ENCODE data around the gene SPAG8. TPM values are rescaled to one million over a fixed set of nuclear protein-coding genes. Genes with fewer than 3 reads are reported as not detected.

The SPAG8 gene
- total and polyA plus RNA-seq, 8 donors = 0.19 to 4.1 (median 1.7) TPM; not detected in 3

DNA sequence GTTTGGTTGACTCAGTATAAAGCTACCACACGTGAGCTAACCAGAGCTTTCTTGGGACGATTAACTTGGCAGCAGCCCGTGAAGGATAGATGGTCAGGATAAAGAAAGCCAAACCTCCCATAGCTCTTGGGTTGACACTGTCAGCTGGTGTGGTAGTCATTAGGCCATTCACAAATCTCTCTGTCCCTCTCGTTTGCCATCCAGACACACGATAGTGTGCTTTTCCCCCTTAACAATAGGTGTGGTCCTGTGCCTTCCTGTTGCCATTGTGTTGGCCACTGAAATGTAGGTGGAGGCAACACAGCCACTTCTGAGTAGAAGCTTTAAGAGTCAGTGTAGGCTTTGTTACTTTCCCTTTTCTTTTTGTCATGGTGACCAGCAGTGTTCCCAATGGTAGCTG is 46.4 kb upstream of the SPAG8 start:
- TF ChIP-seq, protein P1, sequence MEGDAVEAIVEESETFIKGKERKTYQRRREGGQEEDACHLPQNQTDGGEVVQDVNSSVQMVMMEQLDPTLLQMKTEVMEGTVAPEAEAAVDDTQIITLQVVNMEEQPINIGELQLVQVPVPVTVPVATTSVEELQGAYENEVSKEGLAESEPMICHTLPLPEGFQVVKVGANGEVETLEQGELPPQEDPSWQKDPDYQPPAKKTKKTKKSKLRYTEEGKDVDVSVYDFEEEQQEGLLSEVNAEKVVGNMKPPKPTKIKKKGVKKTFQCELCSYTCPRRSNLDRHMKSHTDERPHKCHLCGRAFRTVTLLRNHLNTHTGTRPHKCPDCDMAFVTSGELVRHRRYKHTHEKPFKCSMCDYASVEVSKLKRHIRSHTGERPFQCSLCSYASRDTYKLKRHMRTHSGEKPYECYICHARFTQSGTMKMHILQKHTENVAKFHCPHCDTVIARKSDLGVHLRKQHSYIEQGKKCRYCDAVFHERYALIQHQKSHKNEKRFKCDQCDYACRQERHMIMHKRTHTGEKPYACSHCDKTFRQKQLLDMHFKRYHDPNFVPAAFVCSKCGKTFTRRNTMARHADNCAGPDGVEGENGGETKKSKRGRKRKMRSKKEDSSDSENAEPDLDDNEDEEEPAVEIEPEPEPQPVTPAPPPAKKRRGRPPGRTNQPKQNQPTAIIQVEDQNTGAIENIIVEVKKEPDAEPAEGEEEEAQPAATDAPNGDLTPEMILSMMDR (IDR thresholded peaks at IDR 0.05) = no peak
- no peak for TF ChIP-seq EP300 (IDR thresholded peaks at IDR 0.05)
- DNase-seq = no peak
- H3K27ac ChIP-seq = no peak overlapping the region
- no peak overlapping the region for H3K4me3 ChIP-seq
- H3K27me3 ChIP-seq = peaks cover 0 to 37% (median 11%) of the 10 kb centered on the region in 3 donors
- H3K9me3 ChIP-seq = no peaks in the 10 kb centered on the region
- peaks cover 0 to 12% (median 4%) of the 10 kb centered on the region in 4 donors for H3K4me1 ChIP-seq
- WGBS, 5 donors = 47 to 56% (median 53%) methylated on average over 5 of the region's 5 CpGs
- peaks cover 0 to 18% (median 9%) of the 10 kb centered on the region in 4 donors for H3K36me3 ChIP-seq
- intact Hi-C loops (cut with DNase I; ENCODE audit: low total_unique reads) = no loop called here

DNA sequence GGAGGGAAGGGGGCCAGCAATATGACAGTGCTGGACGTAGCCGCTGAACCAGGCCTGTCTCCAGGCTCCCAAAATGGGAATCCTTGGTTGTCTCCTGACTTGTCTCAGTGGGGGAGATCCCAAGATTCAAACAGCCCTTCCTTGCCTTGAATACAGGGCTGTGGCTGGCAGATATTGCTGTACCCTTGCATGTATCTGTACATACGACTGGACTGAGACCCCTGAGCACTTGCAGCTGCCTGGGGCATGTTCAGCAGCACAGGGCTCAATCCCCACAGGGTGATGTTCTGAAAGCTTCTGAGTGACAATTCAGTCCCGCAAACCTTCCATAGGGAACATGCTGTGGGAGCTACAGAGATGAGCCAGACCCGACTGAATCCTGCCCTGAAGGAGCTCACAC is 44.8 kb upstream of the SPAG8 start:
- peaks cover 0 to 28% (median 17%) of the 10 kb centered on the region in 4 donors for H3K36me3 ChIP-seq
- TF ChIP-seq POLR2A (IDR thresholded peaks at IDR 0.05) (no peak), EP300 (IDR thresholded peaks at IDR 0.05) (no peak), POLR2AphosphoS5 (IDR thresholded peaks at IDR 0.05) (no peak)
- TF ChIP-seq, protein P1 (IDR thresholded peaks at IDR 0.05) = no peak
- WGBS, 5 donors = 79 to 92% (median 89%) methylated on average over 5 of the region's 5 CpGs
- no peak overlapping the region for H3K4me3 ChIP-seq
- H3K27me3 ChIP-seq = peaks cover 0 to 43% (median 6%) of the 10 kb centered on the region in 3 donors
- no peaks in the 10 kb centered on the region for H3K9me3 ChIP-seq
- H3K4me1 ChIP-seq = peaks cover 0 to 12% (median 4%) of the 10 kb centered on the region in 4 donors
- intact Hi-C loops (cut with DNase I; ENCODE audit: low total_unique reads) = no loop called here
- no peak overlapping the region for H3K27ac ChIP-seq
- DNase-seq = no peak

DNA sequence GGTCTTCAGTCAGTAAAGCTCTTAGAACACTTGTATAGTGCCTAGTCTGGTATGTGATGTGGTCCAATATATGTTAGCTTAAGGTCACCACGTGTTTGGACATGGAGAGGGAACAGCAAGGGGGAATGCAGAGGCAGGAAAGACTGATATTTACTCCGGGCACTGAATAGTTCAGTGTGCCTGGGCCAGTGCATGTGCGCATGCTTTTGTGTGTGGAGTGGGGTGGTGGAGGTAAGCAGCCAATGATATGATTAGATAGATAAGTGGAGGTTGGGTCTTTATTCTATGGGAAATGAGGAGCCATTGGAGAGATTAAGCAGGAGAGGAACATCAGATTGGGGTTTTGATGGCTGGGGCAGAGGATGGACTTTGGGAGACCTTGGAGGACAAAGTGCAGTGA is 44.1 kb upstream of the SPAG8 start:
- Histone ChIP-seq H3K27me3 (peaks cover 0 to 37% (median under 1%) of the 10 kb centered on the region in 3 donors), H3K36me3 (peaks cover 0 to 28% (median 17%) of the 10 kb centered on the region in 4 donors), H3K4me3 (no peak overlapping the region), H3K27ac (no peak overlapping the region), H3K4me1 (peaks cover 0 to 12% (median 4%) of the 10 kb centered on the region in 4 donors), H3K9me3 (no peaks in the 10 kb centered on the region)
- WGBS, 5 donors = 51 to 78% (median 55%) methylated on average over 3 of the region's 3 CpGs
- TF ChIP-seq POLR2AphosphoS5 (IDR thresholded peaks at IDR 0.05) (no peak), POLR2A (IDR thresholded peaks at IDR 0.05) (no peak), EP300 (IDR thresholded peaks at IDR 0.05) (no peak)
- TF ChIP-seq, protein P1 (IDR thresholded peaks at IDR 0.05) = no peak
- intact Hi-C loops (cut with DNase I; ENCODE audit: low total_unique reads) = no loop called here
- no peak for DNase-seq

DNA sequence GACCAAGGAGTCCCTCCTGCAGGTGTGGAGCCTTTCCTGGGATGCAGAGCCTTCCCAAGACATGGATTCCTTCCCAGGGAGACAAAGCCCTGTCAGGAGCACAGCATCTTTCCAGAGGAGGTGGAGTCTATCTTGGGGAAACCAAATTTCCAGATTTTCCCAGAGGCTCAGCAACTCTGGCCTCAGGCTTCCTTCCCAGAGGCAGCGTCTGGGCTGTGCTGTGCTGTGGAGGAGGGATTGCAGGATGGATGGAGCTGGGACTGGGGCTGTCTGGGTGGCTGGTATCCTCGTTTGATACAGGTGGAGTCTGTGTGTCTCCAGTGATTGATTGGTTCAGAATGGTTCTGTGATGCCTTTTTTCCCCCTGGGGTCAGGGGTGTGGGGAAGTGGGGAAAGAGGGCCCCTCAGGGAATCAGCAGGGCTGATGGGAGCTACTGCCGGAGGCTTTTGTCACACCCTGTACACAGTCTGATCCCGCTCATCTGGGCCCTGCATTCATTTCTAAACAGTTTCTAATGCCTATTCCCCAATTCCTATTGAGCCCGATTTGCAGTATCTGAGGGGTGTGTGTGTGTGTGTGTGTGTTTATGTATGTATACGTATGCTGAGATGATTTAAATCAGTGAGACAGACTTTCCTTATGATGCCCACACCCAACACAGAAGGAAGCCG is 42.2 kb upstream of the SPAG8 start:
- no peak for DNase-seq
- TF ChIP-seq, protein P1 (IDR thresholded peaks at IDR 0.05) = no peak
- TF ChIP-seq POLR2AphosphoS5 (IDR thresholded peaks at IDR 0.05) (no peak), POLR2A (IDR thresholded peaks at IDR 0.05) (no peak), EP300 (IDR thresholded peaks at IDR 0.05) (no peak)
- intact Hi-C loops (cut with DNase I; ENCODE audit: low total_unique reads) = no loop called here

More for the DNA sequence above, 42.2 kb upstream of the SPAG8 start:
- Histone ChIP-seq H3K27me3 (peaks cover 0 to 17% (median 0%) of the 10 kb centered on the region in 3 donors), H3K4me3 (no peak overlapping the region), H3K9me3 (no peaks in the 10 kb centered on the region), H3K27ac (no peak overlapping the region), H3K36me3 (peaks cover 0 to 28% (median 17%) of the 10 kb centered on the region in 4 donors), H3K4me1 (peaks cover 0 to under 1% (median 0%) of the 10 kb centered on the region in 4 donors)
- 84 to 93% (median 87%) methylated on average over 7 of the region's 7 CpGs for WGBS, 5 donors
